Brain pericyte (primary cell): Measurements from ENCODE around the gene RALY.

Experiments used
- DNase-seq: peaks from one replicate; pipeline ENCODE4 v3.0.0-alpha.2; 2012; ENCODE audit warnings: low read depth, low spot score

Gene RALY

GRCh38 chr20:33993576-33994221 is at the start of gene RALY:
RALY (plus strand) TSS chr20:33993911; CDS start chr20:34072075, 78,164 bp downstream.
- DNase-seq: no peak

GRCh38 chr20:33944914-33945313 is 48.8 kb upstream of the RALY start:
- DNase-seq: no peak

DNA sequence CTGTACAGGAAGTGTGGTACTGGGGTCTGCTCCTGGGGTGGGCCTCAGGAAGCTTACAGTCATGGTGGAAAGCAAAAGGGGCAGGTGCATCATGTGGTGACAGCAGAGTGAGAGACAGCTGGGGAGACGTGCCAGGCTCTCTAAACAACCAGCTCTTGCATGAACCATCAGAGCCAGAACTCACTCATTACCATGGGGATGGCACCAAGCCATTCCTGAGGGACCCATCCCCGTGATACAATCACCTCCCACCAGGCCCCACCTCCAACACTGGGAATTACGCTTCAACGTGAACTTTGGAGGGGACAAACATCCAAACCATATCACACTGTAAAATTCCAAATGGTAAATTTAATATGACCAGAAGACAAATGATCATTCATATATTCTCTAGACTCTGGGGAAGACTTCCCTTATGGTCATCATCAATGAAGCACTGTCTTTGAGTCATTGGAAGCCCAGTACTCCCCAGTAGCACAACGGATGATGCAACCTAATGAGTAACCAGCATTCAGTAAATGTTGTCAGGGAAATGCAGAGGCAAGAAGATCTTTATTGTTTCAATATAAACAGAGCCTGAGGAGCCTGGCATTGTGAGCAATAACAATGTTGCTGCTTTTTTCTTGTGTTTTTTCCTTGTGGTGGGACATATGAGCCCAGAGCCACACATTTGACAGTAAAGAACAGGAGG is 48.2 kb upstream of the RALY start:
- DNase-seq: no peak

DNA sequence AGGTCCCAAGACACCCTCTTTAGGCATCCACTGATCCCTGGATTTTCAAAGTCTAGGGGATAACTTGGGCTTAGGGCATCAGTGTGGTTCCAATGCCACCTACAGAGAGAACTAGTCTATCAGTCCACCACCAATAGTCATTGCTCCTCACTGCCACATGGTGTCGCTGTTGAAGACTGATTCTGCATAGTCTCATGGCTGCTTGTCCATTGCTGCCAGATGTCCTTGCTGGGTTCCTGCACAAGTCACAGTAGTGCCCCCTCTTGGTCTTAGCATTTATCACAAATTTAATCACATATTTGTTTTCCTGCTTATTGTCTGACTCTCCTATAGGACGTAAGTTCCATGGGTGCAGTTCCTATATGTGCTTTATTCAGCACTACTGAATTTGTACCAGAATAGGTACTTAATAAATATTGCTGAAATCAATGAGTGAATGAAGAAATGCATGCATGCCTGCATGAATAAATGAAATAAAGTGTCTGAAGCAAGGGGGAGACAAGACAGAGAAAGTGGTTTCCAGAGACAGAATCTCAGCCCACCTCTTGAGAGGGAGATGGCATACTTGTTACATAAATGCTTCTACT is 45.9 kb upstream of the RALY start:
- DNase-seq: no peak

GRCh38 chr20:33948480-33948879 is 45.2 kb upstream of the RALY start:
- no peak for DNase-seq

- no peak for DNase-seq
These were observed 42.5 kb upstream of the RALY start for GRCh38 chr20:33951171-33951570.

- DNase-seq: no peak
These were observed 39.2 kb upstream of the RALY start for GRCh38 chr20:33954504-33954903.

- DNase-seq: no peak
These were observed 30.0 kb upstream of the RALY start for GRCh38 chr20:33963751-33964150.

DNA sequence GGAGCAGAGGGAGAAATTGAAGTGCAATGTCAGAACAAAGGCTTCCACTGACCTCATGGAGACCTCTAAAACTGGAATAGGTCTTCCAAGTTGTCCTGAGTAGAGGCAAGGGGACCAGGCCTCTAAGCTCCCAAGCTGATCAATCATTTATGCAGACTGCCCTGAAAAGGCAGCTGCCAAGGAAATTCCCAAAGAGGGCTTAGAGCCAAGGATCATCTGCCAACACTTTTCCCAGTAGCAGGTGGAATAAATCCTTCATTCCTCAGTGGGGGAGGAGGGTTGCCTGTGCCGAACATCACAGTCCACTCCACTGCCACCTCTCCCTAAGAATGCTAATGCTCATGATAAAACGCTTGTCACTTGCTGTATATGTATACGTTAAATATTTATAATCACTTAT is 29.3 kb upstream of the RALY start:
- DNase-seq: no peak

GRCh38 chr20:33967126-33967525 is 26.6 kb upstream of the RALY start:
- DNase-seq: no peak

GRCh38 chr20:33969563-33969962 is 24.1 kb upstream of the RALY start:
- no peak for DNase-seq

GRCh38 chr20:33970229-33970628 is 23.5 kb upstream of the RALY start:
- DNase-seq: no peak

- DNase-seq: no peak
These were observed 22.4 kb upstream of the RALY start for GRCh38 chr20:33971147-33971975.

GRCh38 chr20:33976959-33977358 is 16.8 kb upstream of the RALY start:
- DNase-seq: no peak

- DNase-seq: no peak
These were observed 16.2 kb upstream of the RALY start for GRCh38 chr20:33977535-33977934.

- no peak for DNase-seq
These were observed 14.6 kb upstream of the RALY start for GRCh38 chr20:33979094-33979493.

DNA sequence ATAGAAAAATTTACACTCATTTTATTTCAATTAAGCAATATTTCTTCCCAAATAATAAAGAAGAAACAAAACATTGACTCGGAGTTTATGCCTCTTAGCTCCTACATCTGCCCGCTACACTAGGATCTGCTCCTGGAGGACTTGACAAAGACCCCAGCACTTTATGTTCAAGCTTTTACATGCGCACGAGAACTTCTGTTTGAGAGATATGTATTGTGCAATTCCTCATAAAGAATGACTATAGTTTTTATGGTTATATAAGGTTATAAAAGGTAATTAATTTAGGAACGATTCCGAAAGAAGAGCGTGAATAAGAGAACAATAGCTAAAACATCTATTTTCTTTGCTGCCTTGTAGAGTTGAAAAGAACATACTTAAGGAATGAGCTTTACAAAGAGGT is 12.4 kb upstream of the RALY start:
- DNase-seq: no peak

DNA sequence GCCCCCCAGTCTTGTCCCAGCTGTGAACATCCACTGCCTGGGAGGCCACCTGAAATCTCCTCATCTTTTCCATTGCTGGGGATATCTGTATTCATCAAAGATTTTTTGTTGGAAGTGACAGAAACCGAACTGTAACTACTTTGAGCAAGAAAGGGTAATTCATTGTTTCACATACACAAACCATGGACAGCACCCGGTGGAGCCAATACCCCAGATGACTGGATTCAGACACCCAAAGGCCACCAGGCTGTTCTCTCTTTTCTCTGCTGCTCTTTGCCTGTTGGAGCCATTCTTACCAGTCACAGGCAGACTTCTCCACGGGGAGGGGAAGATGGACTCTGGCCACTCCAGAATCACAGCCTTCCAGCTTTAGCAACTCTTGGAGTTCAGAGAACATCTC is 11.7 kb upstream of the RALY start:
- no peak for DNase-seq

DNA sequence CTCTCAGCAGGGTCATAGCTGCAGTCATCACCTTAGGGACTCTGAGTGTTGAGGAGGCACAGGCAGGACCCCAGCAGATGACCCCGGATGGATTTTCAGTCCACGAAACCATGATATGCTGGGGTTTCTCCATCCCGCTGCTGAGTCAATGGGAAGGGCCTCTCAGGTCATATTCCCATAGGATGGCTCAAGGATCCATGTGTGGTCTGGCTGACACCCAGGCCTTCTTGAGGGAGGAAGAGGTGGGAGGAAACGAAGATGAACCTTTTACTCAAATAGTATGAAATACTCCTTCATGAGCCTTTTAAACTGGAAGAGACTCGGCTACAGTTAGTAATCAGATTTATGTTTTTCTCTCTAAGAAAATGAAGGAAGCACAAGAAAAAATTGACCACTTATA is 10.3 kb upstream of the RALY start:
- DNase-seq: no peak

GRCh38 chr20:33984182-33984719 is 9.5 kb upstream of the RALY start:
- no peak for DNase-seq

- DNase-seq: no peak
These were observed 8.4 kb upstream of the RALY start for GRCh38 chr20:33985280-33985679.

DNA sequence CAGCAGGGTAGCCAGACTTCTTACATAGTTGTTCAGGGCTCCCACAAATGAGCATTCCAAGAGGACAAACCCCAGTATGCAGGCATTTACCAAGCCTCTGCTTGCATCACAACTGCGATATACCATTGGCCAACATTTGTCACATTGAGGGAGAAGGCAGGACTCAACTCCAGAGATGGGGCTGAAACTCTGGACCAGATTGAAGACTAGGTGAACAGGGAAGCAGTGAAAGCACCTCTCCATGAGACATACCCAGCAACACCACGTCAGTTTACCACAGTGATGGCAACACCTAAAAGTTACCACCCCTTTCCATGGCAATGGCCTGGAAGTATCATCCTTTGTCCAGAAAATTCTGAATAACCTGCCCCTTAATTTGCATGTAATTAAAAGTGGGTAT is 7.9 kb upstream of the RALY start:
- DNase-seq: no peak
